OCI-LY3 (cell line): ENCODE measurements around the gene CLEC18A.

Source experiments
- H2AFZ ChIP-seq: fragments of 200-600, 300-600 bp; shearing (Covaris generic); 2 replicates; pipeline ENCODE4 v1.6.0; 2014; ENCODE audit warnings: antibody characterized with exemption, low read depth, low read length
- H3K27ac ChIP-seq: fragments of 200-600, 300-600 bp; sonication (generic); 2 replicates; pipeline ENCODE4 v1.5.1; 2014; ENCODE audit warnings: mild to moderate bottlenecking, low read length, moderate library complexity, mixed read lengths
- H3K27me3 ChIP-seq: fragments of 200-600, 300-600 bp; sonication (generic); 2 replicates; pipeline ENCODE4 v1.6.1; 2014; ENCODE audit warnings: low read depth, low read length, mixed read lengths
- H3K36me3 ChIP-seq: fragments of 200-600, 300-600 bp; sonication (generic); replicated peaks from 2 replicates; pipeline ENCODE3; 2014; ENCODE audit warnings: low read depth, low read length, mixed read lengths
- H3K4me1 ChIP-seq: fragments of 300-600, 200-600 bp; sonication (generic); 2 replicates; pipeline ENCODE4 v1.6.1; 2014; ENCODE audit warnings: low read length, mixed read lengths
- H3K4me2 ChIP-seq: fragments of 200-600, 300-600 bp; sonication (generic); 2 replicates; pipeline ENCODE4 v1.6.1; 2014; ENCODE audit warnings: low read length, mixed read lengths
- H3K4me3 ChIP-seq: fragments of 300-600, 200-600 bp; sonication (generic); 2 replicates; pipeline ENCODE4 v1.5.1; 2014; ENCODE audit warnings: antibody characterized with exemption, mild to moderate bottlenecking, low read length, moderate library complexity
- H3K79me2 ChIP-seq: fragments of 300-600, 200-600 bp; shearing (Covaris generic); 2 replicates; pipeline ENCODE4 v1.6.1; 2014; ENCODE audit warnings: mild to moderate bottlenecking, low read length, mixed read lengths
- H3K9ac ChIP-seq: fragments of 300-600, 200-600 bp; shearing (Covaris generic); 2 replicates; pipeline ENCODE4 v1.6.0; 2014; ENCODE audit warnings: mild to moderate bottlenecking, low read length, moderate library complexity
- H3K9me3 ChIP-seq: fragments of 200-600, 300-600 bp; shearing (Covaris generic); 2 replicates; pipeline ENCODE4 v1.6.1; 2014; ENCODE audit warnings: low read length, mixed read lengths; ENCODE audit not compliant: insufficient read depth
- H4K20me1 ChIP-seq: fragments of 200-600, 300-600 bp; sonication (generic); 2 replicates; pipeline ENCODE4 v1.6.1; 2016; ENCODE audit warnings: low read length, mixed read lengths; ENCODE audit not compliant: insufficient read depth
- CTCF ChIP-seq: fragments of 200-600, 300-600 bp; sonication (generic); IDR thresholded peaks from 2 replicates; pipeline ENCODE4 v1.5.1; 2014; ENCODE audit warnings: antibody characterized with exemption, low read length, low read depth
- EZH2phosphoT487 ChIP-seq: fragments of 200-600 bp; shearing (Covaris generic); IDR thresholded peaks from 2 replicates; pipeline ENCODE4 v1.6.1; 2018; ENCODE audit warnings: antibody characterized with exemption, mixed run types, low read depth

CLEC18A gene

GRCh38 chr16:69917311-69917710 is 33.8 kb upstream of the CLEC18A start:
- H3K9ac ChIP-seq = no peak overlapping the region
- H3K4me1 ChIP-seq = no peaks in the 10 kb centered on the region
- no peak overlapping the region for H3K27ac ChIP-seq
- no peaks in the 10 kb centered on the region for H3K9me3 ChIP-seq
- no peaks in the 10 kb centered on the region for H3K27me3 ChIP-seq
- no peaks in the 10 kb centered on the region for H4K20me1 ChIP-seq
- no peak for TF ChIP-seq EZH2phosphoT487
- H3K79me2 ChIP-seq = no peaks in the 10 kb centered on the region
- no peak overlapping the region for H2AFZ ChIP-seq
- H3K4me2 ChIP-seq = no peak overlapping the region
- H3K36me3 ChIP-seq = no peaks in the 10 kb centered on the region
- H3K4me3 ChIP-seq = no peak overlapping the region

- no peak overlapping the region for H3K27ac ChIP-seq
- no peak overlapping the region for H3K4me2 ChIP-seq
- no peak overlapping the region for H3K9ac ChIP-seq
- no peak overlapping the region for H3K4me3 ChIP-seq
- no peaks in the 10 kb centered on the region for H3K36me3 ChIP-seq
- no peaks in the 10 kb centered on the region for H3K4me1 ChIP-seq
- H3K27me3 ChIP-seq = no peaks in the 10 kb centered on the region
- TF ChIP-seq EZH2phosphoT487 = no peak
- no peak for TF ChIP-seq CTCF
- H3K9me3 ChIP-seq = no peaks in the 10 kb centered on the region
- H3K79me2 ChIP-seq = no peaks in the 10 kb centered on the region
- no peak overlapping the region for H2AFZ ChIP-seq
- H4K20me1 ChIP-seq = no peaks in the 10 kb centered on the region
These were observed 33.4 kb upstream of the CLEC18A start for GRCh38 chr16:69917739-69918138.

- no peak overlapping the region for H3K4me2 ChIP-seq
- no peak overlapping the region for H3K4me3 ChIP-seq
These were observed 32.9 kb upstream of the CLEC18A start for GRCh38 chr16:69918241-69918640.

GRCh38 chr16:69921127-69921526 is 30.0 kb upstream of the CLEC18A start:
- TF ChIP-seq EZH2phosphoT487 (no peak), CTCF (no peak)
- no peaks in the 10 kb centered on the region for H3K4me1 ChIP-seq
- no peaks in the 10 kb centered on the region for H3K27me3 ChIP-seq
- no peaks in the 10 kb centered on the region for H3K79me2 ChIP-seq
- no peak overlapping the region for H3K4me3 ChIP-seq
- no peak overlapping the region for H3K9ac ChIP-seq
- no peak overlapping the region for H3K27ac ChIP-seq
- no peak overlapping the region for H2AFZ ChIP-seq
- no peaks in the 10 kb centered on the region for H3K9me3 ChIP-seq
- no peaks in the 10 kb centered on the region for H3K36me3 ChIP-seq
- no peak overlapping the region for H3K4me2 ChIP-seq
- H4K20me1 ChIP-seq = no peaks in the 10 kb centered on the region

More at GRCh38 chr16:69918241-69918640, 32.9 kb upstream of the CLEC18A start:
- Histone ChIP-seq H3K4me1 (no peaks in the 10 kb centered on the region), H2AFZ (no peak overlapping the region), H3K27me3 (no peaks in the 10 kb centered on the region), H3K79me2 (no peaks in the 10 kb centered on the region), H3K36me3 (no peaks in the 10 kb centered on the region), H4K20me1 (no peaks in the 10 kb centered on the region), H3K9me3 (no peaks in the 10 kb centered on the region), H3K27ac (no peak overlapping the region), H3K9ac (no peak overlapping the region)
- TF ChIP-seq CTCF (no peak), EZH2phosphoT487 (no peak)

- H2AFZ ChIP-seq = no peak overlapping the region
- H3K4me3 ChIP-seq = no peak overlapping the region
- no peaks in the 10 kb centered on the region for H3K4me1 ChIP-seq
- no peak overlapping the region for H3K9ac ChIP-seq
- no peak for TF ChIP-seq CTCF
- no peak for TF ChIP-seq EZH2phosphoT487
- H3K9me3 ChIP-seq = no peaks in the 10 kb centered on the region
- no peaks in the 10 kb centered on the region for H3K36me3 ChIP-seq
- H3K4me2 ChIP-seq = no peak overlapping the region
- no peak overlapping the region for H3K27ac ChIP-seq
- H4K20me1 ChIP-seq = no peaks in the 10 kb centered on the region
- H3K27me3 ChIP-seq = no peaks in the 10 kb centered on the region
- H3K79me2 ChIP-seq = no peaks in the 10 kb centered on the region
These were observed 28.9 kb upstream of the CLEC18A start for GRCh38 chr16:69922200-69922599.
